ENCODE results near the gene LRP4.
"Not testable (repeated sequence)": the region's sequence is repeated elsewhere in the genome, so short reads cannot be mapped to it uniquely, and the experiment has no call there.

LRP4 gene

DNA sequence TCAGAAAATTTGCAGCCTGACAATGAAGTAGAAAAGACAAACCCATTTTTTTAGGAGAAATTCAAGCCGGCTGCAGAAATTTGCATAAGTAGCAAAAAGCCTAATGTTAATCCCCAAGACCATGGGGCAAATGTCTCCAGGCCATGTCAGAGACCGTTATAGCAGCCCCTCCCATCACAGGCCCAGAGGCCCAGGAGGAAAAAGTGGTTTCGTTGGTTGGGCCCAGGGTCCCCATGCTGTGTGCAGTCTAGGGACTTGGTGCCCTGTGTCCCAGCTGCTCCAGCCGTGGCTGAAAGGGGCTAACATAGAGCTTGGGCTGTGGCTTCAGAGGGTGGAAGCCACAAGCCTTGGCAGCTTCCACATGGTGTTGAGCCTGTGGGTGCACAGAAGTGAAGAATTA is 9.6 kb upstream of the LRP4 start:
- not testable (repeated sequence) for H3K4me1 ChIP-seq (ENCODE audit: control insufficient read depth in 5 of 5, insufficient read depth in 5 of 5, low read length in 5 of 5); H3K27me3 ChIP-seq (ENCODE audit: control insufficient read depth in 5 of 5, insufficient read depth in 4 of 5, low read length in 5 of 5); H3K9ac ChIP-seq (ENCODE audit: low read length in 5 of 5); H3K4me3 ChIP-seq (ENCODE audit: low read depth in 1 of 5, low read length in 5 of 5); H3K36me3 ChIP-seq (ENCODE audit: control insufficient read depth in 5 of 5, insufficient read depth in 5 of 5, low read length in 5 of 5); H3K27ac ChIP-seq (ENCODE audit: low read depth, low read length); H3K9me3 ChIP-seq (ENCODE audit: control insufficient read depth in 5 of 5, low read length in 5 of 5)

DNA sequence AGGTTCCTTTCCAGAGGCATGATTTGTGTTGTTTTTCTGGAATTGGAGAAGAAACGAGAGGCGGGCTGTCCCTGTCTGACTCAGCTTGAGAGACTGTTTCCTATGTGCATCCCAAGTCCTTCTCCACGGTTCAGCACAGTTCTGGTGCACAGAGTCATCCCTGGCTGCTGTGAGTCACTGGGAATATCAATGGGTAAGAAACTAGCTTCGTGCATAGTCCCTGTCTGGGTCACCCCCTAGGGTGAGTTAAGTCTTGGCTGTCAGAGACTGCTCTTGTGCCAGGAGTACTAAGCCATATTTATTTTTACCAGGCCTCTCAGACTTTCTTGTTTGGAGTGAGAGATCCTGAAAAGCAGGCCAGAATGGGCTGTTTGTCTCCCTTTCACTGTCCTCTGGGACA is 2.4 kb upstream of the LRP4 start:
- Histone ChIP-seq H3K9ac (ENCODE audit: low read length in 5 of 5) (no peak overlapping the region), H3K27ac (ENCODE audit: low read depth, low read length) (no peak overlapping the region), H3K4me3 (ENCODE audit: low read depth in 1 of 5, low read length in 5 of 5) (no peak overlapping the region), H3K9me3 (ENCODE audit: control insufficient read depth in 5 of 5, low read length in 5 of 5) (no peaks in the 10 kb centered on the region), H3K4me1 (ENCODE audit: control insufficient read depth in 5 of 5, insufficient read depth in 5 of 5, low read length in 5 of 5) (peaks cover 0 to 34% (median 24%) of the 10 kb centered on the region in 5 donors), H3K27me3 (ENCODE audit: control insufficient read depth in 5 of 5, insufficient read depth in 4 of 5, low read length in 5 of 5) (peaks cover 6 to 25% (median 17%) of the 10 kb centered on the region in 5 donors), H3K36me3 (ENCODE audit: control insufficient read depth in 5 of 5, insufficient read depth in 5 of 5, low read length in 5 of 5) (no peaks in the 10 kb centered on the region)

DNA sequence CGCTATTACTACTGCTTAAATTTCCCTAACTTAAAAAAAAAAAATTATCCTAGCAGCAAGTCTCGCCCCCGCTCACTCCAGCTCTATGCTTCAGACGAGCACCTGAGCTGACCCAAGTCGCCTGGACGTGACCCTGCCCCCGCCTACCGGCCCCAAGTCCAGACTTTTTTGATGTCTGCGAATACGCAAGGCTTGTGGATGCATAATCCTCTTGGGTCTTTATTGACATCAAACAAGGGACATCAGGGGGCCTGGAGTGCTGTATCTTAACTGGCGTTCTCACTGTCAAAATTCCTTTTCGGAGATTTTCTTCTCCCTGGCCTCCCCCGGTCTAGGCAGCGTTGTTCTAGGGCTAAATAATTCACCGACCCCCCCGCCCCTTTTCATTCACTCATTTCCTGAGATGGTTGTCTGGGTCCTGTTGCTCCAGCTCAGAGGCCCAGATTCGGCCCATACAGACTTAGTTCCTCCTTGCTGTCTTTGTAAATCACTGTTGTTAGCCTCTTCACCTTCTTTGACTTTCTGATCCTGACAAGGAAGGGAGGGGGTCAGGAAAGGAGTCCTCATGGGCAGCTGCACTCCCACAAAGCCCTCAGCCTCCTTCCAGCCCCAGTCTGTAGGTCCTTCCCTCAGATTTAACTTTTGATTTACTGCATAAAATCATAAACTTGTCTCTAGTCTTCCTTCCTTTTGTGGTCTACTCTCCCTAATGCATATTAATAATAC is 601 bp upstream of the LRP4 start:
- H3K27me3 ChIP-seq (ENCODE audit: control insufficient read depth in 5 of 5, insufficient read depth in 4 of 5, low read length in 5 of 5) = peaks cover 7 to 39% (median 24%) of the 10 kb centered on the region in 5 donors
- no peaks in the 10 kb centered on the region for H3K36me3 ChIP-seq (ENCODE audit: control insufficient read depth in 5 of 5, insufficient read depth in 5 of 5, low read length in 5 of 5)
- peak overlapping the region; percentile 65 for H3K27ac ChIP-seq (ENCODE audit: low read depth, low read length)
- H3K9ac ChIP-seq (ENCODE audit: low read length in 5 of 5) = peak overlapping the region in 1 of 5 donors; percentile 14
- H3K4me3 ChIP-seq (ENCODE audit: low read depth in 1 of 5, low read length in 5 of 5) = peak overlapping the region in 2 of 5 donors; percentile 34 to 37
- no peaks in the 10 kb centered on the region for H3K9me3 ChIP-seq (ENCODE audit: control insufficient read depth in 5 of 5, low read length in 5 of 5)
- H3K4me1 ChIP-seq (ENCODE audit: control insufficient read depth in 5 of 5, insufficient read depth in 5 of 5, low read length in 5 of 5) = peaks cover 0 to 34% (median 24%) of the 10 kb centered on the region in 5 donors

DNA sequence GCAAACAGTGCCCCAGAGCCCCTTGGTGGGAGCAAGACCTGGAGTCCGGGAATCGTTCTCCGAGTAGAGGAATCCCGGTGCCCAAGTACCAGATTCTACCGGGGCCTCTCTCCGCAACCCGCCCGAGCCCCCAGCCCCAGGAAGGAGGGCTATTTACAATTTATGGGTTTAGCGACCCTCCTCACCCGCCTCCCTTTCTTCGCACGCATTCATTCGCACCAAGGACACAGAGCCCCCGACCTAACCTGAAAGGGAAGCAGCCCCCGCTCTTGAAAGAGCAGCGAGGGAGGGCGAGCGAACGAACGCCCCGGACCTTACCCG is 628 bp downstream of the LRP4 start:
- Histone ChIP-seq H3K4me1 (ENCODE audit: control insufficient read depth in 5 of 5, insufficient read depth in 5 of 5, low read length in 5 of 5) (peaks cover 0 to 34% (median 24%) of the 10 kb centered on the region in 5 donors), H3K27me3 (ENCODE audit: control insufficient read depth in 5 of 5, insufficient read depth in 4 of 5, low read length in 5 of 5) (peaks cover 8 to 49% (median 36%) of the 10 kb centered on the region in 5 donors), H3K9me3 (ENCODE audit: control insufficient read depth in 5 of 5, low read length in 5 of 5) (no peaks in the 10 kb centered on the region), H3K36me3 (ENCODE audit: control insufficient read depth in 5 of 5, insufficient read depth in 5 of 5, low read length in 5 of 5) (no peaks in the 10 kb centered on the region), H3K9ac (ENCODE audit: low read length in 5 of 5) (peak overlapping the region in 4 of 5 donors; percentile 49 to 63 (median 60)), H3K27ac (ENCODE audit: low read depth, low read length) (no peak overlapping the region), H3K4me3 (ENCODE audit: low read depth in 1 of 5, low read length in 5 of 5) (peak overlapping the region in 4 of 5 donors; percentile 50 to 68 (median 64))

DNA sequence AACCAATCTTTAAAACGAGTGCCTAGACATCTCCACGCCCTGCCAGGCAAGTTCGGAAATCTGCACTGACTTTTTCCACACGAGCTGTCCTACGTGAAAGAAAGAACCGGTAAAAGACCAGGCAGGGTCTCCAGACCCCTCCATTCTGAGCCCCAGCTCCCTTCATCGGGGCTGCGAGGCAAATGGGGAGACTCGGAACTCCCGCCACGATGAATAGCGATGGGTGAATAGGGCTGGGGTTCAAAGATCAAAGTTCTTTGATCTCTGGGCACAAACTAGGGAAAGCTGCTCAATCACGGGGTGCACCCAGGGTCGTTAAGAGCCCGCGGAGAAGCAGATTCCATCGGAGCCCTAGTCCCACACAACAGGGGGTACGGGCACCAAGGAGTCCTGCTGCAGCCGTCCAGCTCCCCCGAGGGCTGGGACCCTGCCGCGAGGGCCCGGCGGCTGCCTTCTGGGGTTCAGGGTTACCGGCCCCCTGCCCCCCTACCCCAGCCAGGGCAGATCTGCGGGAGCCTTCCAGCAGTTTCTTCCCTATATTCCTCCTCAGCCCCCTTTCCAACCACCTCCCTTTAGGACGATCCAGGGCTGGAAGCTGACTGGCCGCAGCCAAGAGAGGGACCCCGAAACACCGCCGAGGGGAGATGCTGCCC is 1.1 kb downstream of the LRP4 start:
- no peak overlapping the region for H3K27ac ChIP-seq (ENCODE audit: low read depth, low read length)
- H3K9me3 ChIP-seq (ENCODE audit: control insufficient read depth in 5 of 5, low read length in 5 of 5) = no peaks in the 10 kb centered on the region
- H3K36me3 ChIP-seq (ENCODE audit: control insufficient read depth in 5 of 5, insufficient read depth in 5 of 5, low read length in 5 of 5) = no peaks in the 10 kb centered on the region
- peaks cover 12 to 54% (median 40%) of the 10 kb centered on the region in 5 donors for H3K27me3 ChIP-seq (ENCODE audit: control insufficient read depth in 5 of 5, insufficient read depth in 4 of 5, low read length in 5 of 5)
- peaks cover 0 to 34% (median 24%) of the 10 kb centered on the region in 5 donors for H3K4me1 ChIP-seq (ENCODE audit: control insufficient read depth in 5 of 5, insufficient read depth in 5 of 5, low read length in 5 of 5)
- H3K9ac ChIP-seq (ENCODE audit: low read length in 5 of 5) = peak overlapping the region; percentile 11 to 63 (median 57)
- H3K4me3 ChIP-seq (ENCODE audit: low read depth in 1 of 5, low read length in 5 of 5) = peak overlapping the region; percentile 50 to 68 (median 65)

DNA sequence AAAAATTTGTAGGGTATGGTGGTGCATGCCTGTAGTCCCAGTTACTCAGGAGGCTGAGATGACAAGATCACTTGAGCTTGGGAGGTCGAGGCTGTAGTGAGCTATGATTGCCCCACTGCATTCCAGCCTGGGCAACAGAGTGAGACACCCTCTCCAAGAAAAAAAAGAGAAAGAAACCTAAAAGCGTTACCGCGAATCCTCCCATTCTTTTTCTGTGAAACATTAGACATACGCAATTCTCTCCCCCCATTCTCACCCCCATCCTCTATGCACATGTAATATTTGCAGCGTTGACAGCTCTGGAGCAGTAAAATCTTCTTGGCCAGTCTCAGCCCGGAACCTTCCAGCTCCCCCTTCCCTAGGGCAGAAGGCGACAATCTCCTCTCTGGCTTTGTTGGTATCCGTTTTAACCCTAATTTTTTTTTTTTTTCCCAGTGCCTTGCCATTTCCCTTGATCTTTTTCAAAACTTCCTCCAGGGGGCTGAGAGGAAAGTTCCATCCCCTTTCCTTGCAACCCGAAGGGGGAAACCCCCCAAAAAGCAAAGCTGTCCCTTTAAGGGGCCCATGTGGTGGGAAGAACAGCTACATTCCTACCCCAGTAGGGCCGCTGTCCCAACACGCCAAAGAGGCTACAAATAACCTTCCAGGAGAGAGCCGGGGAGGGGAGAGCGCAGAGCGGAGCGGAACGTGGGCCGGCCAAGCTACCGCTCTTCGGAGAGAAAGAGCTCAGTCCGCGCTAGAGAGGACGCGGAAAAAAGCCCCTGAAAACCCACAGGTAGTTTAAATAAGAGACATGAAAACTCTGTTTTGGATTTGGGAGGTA is 1.9 kb downstream of the LRP4 start:
- H3K9ac ChIP-seq (ENCODE audit: low read length in 5 of 5) = peak overlapping the region; percentile 11 to 62 (median 50)
- H3K4me1 ChIP-seq (ENCODE audit: control insufficient read depth in 5 of 5, insufficient read depth in 5 of 5, low read length in 5 of 5) = peaks cover 0 to 34% (median 24%) of the 10 kb centered on the region in 5 donors
- peak overlapping the region; percentile 50 to 68 (median 65) for H3K4me3 ChIP-seq (ENCODE audit: low read depth in 1 of 5, low read length in 5 of 5)
- peaks cover 14 to 55% (median 40%) of the 10 kb centered on the region in 5 donors for H3K27me3 ChIP-seq (ENCODE audit: control insufficient read depth in 5 of 5, insufficient read depth in 4 of 5, low read length in 5 of 5)
- H3K27ac ChIP-seq (ENCODE audit: low read depth, low read length) = no peak overlapping the region
- no peaks in the 10 kb centered on the region for H3K36me3 ChIP-seq (ENCODE audit: control insufficient read depth in 5 of 5, insufficient read depth in 5 of 5, low read length in 5 of 5)
- no peaks in the 10 kb centered on the region for H3K9me3 ChIP-seq (ENCODE audit: control insufficient read depth in 5 of 5, low read length in 5 of 5)

DNA sequence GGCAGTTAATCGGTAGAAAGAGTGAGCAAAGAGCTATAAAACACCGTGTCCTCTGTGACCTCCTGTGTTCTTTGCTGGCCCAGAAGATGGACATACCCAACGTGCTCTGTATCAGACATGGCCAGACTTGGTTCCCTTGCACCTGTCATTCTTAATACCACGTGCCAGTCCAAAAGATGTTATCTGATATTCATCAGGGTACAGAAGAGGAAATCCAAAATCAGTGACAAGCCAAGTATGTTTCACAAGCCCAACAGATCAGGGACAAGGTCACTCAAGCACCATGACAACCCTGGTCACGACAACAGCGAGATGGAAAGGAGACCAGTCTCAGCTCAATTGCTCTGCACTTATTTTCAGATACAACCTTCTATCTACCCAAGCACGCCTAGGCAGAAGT is 3.4 kb downstream of the LRP4 start:
- H3K4me3 ChIP-seq (ENCODE audit: low read depth in 1 of 5, low read length in 5 of 5) = no peak overlapping the region
- peaks cover 14 to 58% (median 40%) of the 10 kb centered on the region in 5 donors for H3K27me3 ChIP-seq (ENCODE audit: control insufficient read depth in 5 of 5, insufficient read depth in 4 of 5, low read length in 5 of 5)
- H3K4me1 ChIP-seq (ENCODE audit: control insufficient read depth in 5 of 5, insufficient read depth in 5 of 5, low read length in 5 of 5) = peaks cover 0 to 29% (median 24%) of the 10 kb centered on the region in 5 donors
- H3K9me3 ChIP-seq (ENCODE audit: control insufficient read depth in 5 of 5, low read length in 5 of 5) = no peaks in the 10 kb centered on the region
- no peak overlapping the region for H3K9ac ChIP-seq (ENCODE audit: low read length in 5 of 5)
- H3K36me3 ChIP-seq (ENCODE audit: control insufficient read depth in 5 of 5, insufficient read depth in 5 of 5, low read length in 5 of 5) = no peaks in the 10 kb centered on the region
- H3K27ac ChIP-seq (ENCODE audit: low read depth, low read length) = no peak overlapping the region

DNA sequence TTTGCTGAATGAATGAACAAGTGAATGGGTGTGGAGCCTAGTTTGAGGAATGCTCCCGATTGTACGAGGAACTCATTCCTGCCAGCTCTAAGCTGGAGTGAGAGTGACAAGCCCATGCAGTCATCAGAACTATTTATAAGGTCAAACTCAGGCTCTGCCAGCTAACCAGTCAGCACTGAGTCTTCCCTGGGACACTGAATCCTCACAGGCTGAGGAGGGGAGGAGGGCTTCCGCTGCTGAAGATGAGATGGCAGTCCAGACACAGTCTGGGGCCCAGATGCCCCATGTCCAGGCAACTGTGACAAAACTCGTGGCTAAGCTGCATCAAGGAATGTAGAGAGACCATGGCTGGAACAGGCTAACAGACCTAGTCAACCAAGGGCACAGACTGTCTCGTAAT is 4.0 kb downstream of the LRP4 start:
- Histone ChIP-seq H3K9me3 (ENCODE audit: control insufficient read depth in 5 of 5, low read length in 5 of 5) (no peaks in the 10 kb centered on the region), H3K27ac (ENCODE audit: low read depth, low read length) (no peak overlapping the region), H3K4me1 (ENCODE audit: control insufficient read depth in 5 of 5, insufficient read depth in 5 of 5, low read length in 5 of 5) (peaks cover 0 to 27% (median 24%) of the 10 kb centered on the region in 5 donors), H3K4me3 (ENCODE audit: low read depth in 1 of 5, low read length in 5 of 5) (no peak overlapping the region), H3K36me3 (ENCODE audit: control insufficient read depth in 5 of 5, insufficient read depth in 5 of 5, low read length in 5 of 5) (no peaks in the 10 kb centered on the region), H3K27me3 (ENCODE audit: control insufficient read depth in 5 of 5, insufficient read depth in 4 of 5, low read length in 5 of 5) (peaks cover 14 to 57% (median 40%) of the 10 kb centered on the region in 5 donors), H3K9ac (ENCODE audit: low read length in 5 of 5) (no peak overlapping the region)

DNA sequence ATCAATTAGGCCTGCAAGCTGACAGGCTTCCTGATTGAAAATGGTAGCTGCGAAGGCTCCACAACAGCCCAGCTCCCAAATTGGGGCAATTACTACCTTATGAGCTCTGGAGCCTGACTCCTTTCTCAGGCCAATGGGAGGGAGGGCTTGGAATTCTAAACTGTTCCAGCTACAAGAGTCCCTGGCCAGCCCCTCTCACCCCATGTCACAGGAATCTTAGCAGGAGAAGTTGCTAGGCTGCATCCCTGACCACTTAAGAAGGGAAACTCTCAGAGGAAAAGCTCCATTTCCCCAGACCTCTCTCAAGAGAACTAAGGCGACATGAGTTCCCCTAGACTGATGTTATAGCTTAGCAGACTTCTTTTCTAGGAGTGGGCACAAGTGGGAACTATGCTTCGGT is 4.9 kb downstream of the LRP4 start:
- Histone ChIP-seq H3K36me3 (ENCODE audit: control insufficient read depth in 5 of 5, insufficient read depth in 5 of 5, low read length in 5 of 5) (no peaks in the 10 kb centered on the region), H3K4me1 (ENCODE audit: control insufficient read depth in 5 of 5, insufficient read depth in 5 of 5, low read length in 5 of 5) (peaks cover 0 to 22% (median 20%) of the 10 kb centered on the region in 5 donors), H3K27ac (ENCODE audit: low read depth, low read length) (no peak overlapping the region), H3K4me3 (ENCODE audit: low read depth in 1 of 5, low read length in 5 of 5) (no peak overlapping the region), H3K9me3 (ENCODE audit: control insufficient read depth in 5 of 5, low read length in 5 of 5) (no peaks in the 10 kb centered on the region), H3K9ac (ENCODE audit: low read length in 5 of 5) (no peak overlapping the region), H3K27me3 (ENCODE audit: control insufficient read depth in 5 of 5, insufficient read depth in 4 of 5, low read length in 5 of 5) (peaks cover 14 to 54% (median 40%) of the 10 kb centered on the region in 5 donors)
